Measurements from ENCODE around the gene SNAPC2. TPM values are rescaled to one million over a fixed set of nuclear protein-coding genes. Genes with fewer than 3 reads are reported as not detected.

Gene SNAPC2
- total RNA-seq, 4 donors from 2014 or later = 9.3 to 14.0 (median 11.5) TPM

DNA sequence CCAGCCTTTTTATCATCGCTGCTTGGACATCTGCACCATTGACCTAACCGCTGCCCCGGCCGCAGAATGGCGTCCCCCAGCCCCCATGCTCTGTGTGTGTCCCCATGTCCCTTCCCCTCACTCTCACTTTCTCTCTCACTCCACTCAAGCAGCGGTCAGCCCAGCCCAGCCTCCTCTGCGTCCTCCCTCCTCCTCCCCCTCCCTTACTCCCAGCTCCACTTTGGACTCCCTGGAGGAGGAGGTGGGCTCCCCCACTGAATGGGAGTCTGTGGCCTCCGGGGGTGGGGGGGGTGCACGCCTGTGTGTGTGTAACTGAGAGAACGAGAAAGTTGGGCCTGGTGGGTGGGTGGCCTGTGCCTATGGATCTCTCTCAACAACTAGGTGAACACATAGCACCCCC lies 14.3 kb upstream of the SNAPC2 start:
- no peaks in the 10 kb centered on the region for H3K9me3 ChIP-seq
- TF ChIP-seq, protein P1, sequence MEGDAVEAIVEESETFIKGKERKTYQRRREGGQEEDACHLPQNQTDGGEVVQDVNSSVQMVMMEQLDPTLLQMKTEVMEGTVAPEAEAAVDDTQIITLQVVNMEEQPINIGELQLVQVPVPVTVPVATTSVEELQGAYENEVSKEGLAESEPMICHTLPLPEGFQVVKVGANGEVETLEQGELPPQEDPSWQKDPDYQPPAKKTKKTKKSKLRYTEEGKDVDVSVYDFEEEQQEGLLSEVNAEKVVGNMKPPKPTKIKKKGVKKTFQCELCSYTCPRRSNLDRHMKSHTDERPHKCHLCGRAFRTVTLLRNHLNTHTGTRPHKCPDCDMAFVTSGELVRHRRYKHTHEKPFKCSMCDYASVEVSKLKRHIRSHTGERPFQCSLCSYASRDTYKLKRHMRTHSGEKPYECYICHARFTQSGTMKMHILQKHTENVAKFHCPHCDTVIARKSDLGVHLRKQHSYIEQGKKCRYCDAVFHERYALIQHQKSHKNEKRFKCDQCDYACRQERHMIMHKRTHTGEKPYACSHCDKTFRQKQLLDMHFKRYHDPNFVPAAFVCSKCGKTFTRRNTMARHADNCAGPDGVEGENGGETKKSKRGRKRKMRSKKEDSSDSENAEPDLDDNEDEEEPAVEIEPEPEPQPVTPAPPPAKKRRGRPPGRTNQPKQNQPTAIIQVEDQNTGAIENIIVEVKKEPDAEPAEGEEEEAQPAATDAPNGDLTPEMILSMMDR (IDR thresholded peaks at IDR 0.05) = no peak
- no peak for TF ChIP-seq POLR2A (IDR thresholded peaks at IDR 0.05)
- intact Hi-C loops (cut with DNase I) = loop anchor here (2.0 kb wide), 1 partner anchor 13 kb away; no protein-coding TSS in a partner anchor
- no peak for DNase-seq
- H3K27me3 ChIP-seq = no peaks in the 10 kb centered on the region
- H3K36me3 ChIP-seq = peaks cover 16 to 23% of the 10 kb centered on the region in 2 donors
- H3K27ac ChIP-seq = no peak overlapping the region
- H3K4me1 ChIP-seq = peaks cover 23 to 25% of the 10 kb centered on the region in 2 donors
- H3K4me3 ChIP-seq (replicated peaks in 1 of 3) = no peak overlapping the region
- 87 to 89% methylated on average over 10 of the region's 10 CpGs for WGBS, 2 donors

DNA sequence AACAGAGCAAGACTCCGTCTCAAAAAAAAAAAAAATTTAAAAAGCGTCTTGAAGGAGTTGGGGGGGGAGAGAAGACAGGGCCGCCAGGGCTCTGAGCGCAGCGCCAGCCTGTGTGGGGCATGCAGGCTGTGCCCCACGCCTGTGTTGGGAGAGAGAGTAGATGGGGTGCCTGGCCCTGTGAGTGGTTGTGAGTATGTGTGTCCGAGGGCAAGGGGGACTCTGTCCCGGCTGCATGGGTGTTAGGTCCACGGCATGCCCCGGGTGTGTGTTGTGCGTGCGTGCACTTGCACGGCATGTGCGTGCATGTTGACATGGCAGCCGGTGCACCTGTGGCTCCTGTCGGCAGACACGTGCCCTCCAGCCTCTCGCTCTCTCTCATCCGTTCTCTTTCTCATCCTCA lies 13.0 kb upstream of the SNAPC2 start:
- WGBS, 2 donors = 85 to 95% methylated on average over 18 to 19 of the region's 19 CpGs
- no peak for DNase-seq
- TF ChIP-seq POLR2A (IDR thresholded peaks at IDR 0.05) = no peak
- TF ChIP-seq, protein P1 (IDR thresholded peaks at IDR 0.05) = no peak
- Histone ChIP-seq H3K4me1 (peaks cover 23 to 25% of the 10 kb centered on the region in 2 donors), H3K27me3 (no peaks in the 10 kb centered on the region), H3K4me3 (replicated peaks in 1 of 3) (no peak overlapping the region), H3K27ac (no peak overlapping the region), H3K36me3 (peaks cover 29 to 36% of the 10 kb centered on the region in 2 donors), H3K9me3 (no peaks in the 10 kb centered on the region)
- intact Hi-C loops (cut with DNase I) = no loop called here

DNA sequence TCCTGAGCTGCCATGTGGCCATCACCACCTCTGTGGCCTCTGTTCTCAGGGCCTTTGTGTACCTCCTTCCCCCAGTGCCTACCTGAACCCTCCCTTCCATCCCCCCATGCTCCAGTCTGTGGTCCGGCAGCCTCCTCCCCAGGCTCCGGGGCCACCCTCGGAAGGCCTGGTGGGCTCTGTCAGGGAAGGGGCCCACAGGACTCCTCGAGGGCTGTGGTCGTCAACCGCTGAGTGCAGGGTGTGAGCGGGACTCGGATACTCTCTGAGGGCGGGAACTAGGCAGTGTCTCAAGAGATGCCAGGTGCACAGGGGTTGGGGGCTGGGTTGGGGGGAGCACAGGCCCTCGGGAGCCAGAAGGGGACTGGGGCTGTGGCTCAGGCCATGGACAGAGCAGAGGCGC lies 12.6 kb upstream of the SNAPC2 start:
- TF ChIP-seq, protein P1 (IDR thresholded peaks at IDR 0.05) = no peak
- no peak for TF ChIP-seq POLR2A (IDR thresholded peaks at IDR 0.05)
- intact Hi-C loops (cut with DNase I) = no loop called here
- Histone ChIP-seq H3K4me3 (replicated peaks in 1 of 3) (no peak overlapping the region), H3K4me1 (peaks cover 22 to 24% of the 10 kb centered on the region in 2 donors), H3K27me3 (no peaks in the 10 kb centered on the region), H3K27ac (no peak overlapping the region), H3K36me3 (peaks cover 33 to 40% of the 10 kb centered on the region in 2 donors), H3K9me3 (no peaks in the 10 kb centered on the region)
- DNase-seq = no peak
- WGBS, 2 donors = 89 to 94% methylated on average over 11 of the region's 11 CpGs

DNA sequence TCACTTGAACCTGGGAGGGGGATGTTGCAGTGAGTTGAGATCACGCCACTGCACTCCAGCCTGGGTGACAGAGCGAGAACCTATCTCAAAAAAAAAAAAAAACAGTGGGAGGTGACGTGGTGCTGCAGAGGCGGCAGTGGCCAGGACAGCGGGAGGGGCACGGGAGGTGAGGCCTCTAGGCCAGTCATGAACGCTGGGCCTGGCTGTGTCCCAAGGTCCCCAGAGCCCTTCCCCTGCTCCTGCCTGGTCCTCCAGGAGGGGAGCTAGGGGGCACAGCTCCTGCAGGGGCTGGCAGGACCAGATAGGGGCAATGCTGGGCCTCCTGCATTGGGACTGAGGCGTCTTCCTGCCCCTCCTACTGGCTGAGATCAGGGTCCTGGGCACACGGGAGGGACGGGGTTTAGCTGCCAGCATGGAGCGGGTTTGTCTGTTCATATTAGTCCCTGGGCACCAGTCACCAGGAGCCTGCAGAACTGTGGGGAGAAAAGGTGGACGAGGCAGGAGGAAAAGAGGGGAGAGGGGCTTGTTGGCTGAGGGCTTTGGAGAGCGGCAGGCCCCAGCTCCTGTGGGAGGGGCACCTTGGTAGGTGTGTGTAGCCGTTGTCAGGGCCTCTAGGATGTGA lies 11.9 kb upstream of the SNAPC2 start:
- no peak for DNase-seq
- H3K27ac ChIP-seq = no peak overlapping the region
- no peaks in the 10 kb centered on the region for H3K9me3 ChIP-seq
- no peaks in the 10 kb centered on the region for H3K27me3 ChIP-seq
- H3K36me3 ChIP-seq = peaks cover 38 to 46% of the 10 kb centered on the region in 2 donors
- H3K4me3 ChIP-seq (replicated peaks in 1 of 3) = no peak overlapping the region
- no peak for TF ChIP-seq POLR2A (IDR thresholded peaks at IDR 0.05)
- TF ChIP-seq, protein P1 (IDR thresholded peaks at IDR 0.05) = no peak
- 81 to 84% methylated on average over 14 of the region's 14 CpGs for WGBS, 2 donors
- intact Hi-C loops (cut with DNase I) = no loop called here
- H3K4me1 ChIP-seq = peaks cover 17 to 18% of the 10 kb centered on the region in 2 donors

DNA sequence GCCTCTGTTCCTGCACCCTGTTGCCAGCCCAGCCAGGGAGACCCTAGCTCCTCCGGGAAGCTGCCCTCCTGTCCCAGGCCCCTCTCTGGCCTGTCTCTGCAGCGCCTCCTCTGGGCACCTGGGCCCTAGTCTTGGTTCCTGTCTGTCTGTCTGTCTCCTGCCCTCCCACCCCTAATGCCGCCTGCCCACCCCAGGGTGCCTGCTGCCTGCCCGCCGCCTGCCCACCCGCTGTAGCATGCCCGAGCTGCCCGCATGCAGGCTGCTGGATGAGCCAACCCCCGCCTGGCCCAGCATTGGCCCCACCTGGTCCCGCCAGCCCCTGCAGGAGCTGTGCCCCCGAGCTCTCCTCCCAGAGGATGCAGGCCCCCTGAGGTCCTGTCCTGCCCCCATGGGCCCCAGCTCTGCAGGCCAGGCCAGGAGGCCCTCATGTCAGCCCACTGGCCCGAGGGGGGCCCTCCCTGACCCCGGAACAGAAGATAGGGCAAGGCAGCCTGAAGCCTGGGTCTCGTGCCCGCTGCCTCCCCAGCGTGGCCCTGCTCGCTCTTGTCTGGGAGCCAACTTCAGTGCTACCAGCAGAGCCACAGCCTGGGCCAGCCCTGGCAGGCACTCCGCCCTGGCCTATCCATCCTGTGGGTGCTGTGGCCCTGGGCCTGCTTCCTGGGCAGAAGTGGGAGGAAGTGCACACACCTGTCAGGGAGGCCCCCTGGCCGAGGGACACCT lies 11.2 kb upstream of the SNAPC2 start:
- 90 to 93% methylated on average over 11 to 15 of the region's 19 CpGs for WGBS, 2 donors
- Histone ChIP-seq H3K27ac (no peak overlapping the region), H3K4me1 (peaks cover 17 to 18% of the 10 kb centered on the region in 2 donors), H3K9me3 (no peaks in the 10 kb centered on the region), H3K4me3 (replicated peaks in 1 of 3) (no peak overlapping the region), H3K36me3 (peaks cover 38 to 46% of the 10 kb centered on the region in 2 donors), H3K27me3 (no peaks in the 10 kb centered on the region)
- intact Hi-C loops (cut with DNase I) = no loop called here
- no peak for TF ChIP-seq POLR2A (IDR thresholded peaks at IDR 0.05)
- TF ChIP-seq, protein P1 (IDR thresholded peaks at IDR 0.05) = no peak
- DNase-seq = no peak

All from thyroid gland (tissue), 4 donors.